Cardiac muscle cell (in vitro differentiated cells and primary cell): Measurements from ENCODE around the gene DACT1. TPM values are rescaled to one million over a fixed set of nuclear protein-coding genes. Genes with fewer than 3 reads are reported as not detected.
A peak's percentile ranks its signal among the peaks of the same experiment; 100 is the strongest.

ENCODE experiments used
- DNase-seq, 2 donors: peaks; one replicate each; pipeline versions ENCODE4 v3.0.0 to v3.0.0-alpha.2; 2010 to 2017; ENCODE audit warnings: low read depth in 1 of 2, low spot score in 1 of 2
- H3K27ac ChIP-seq: fragments of 200-600 bp; sonication (generic); 2 replicates; pipeline ENCODE4 v1.5.1; 2016
- H3K27me3 ChIP-seq: fragments of 200-600 bp; sonication (generic); 2 replicates; pipeline ENCODE4 v1.6.0; 2016; ENCODE audit warnings: control low read depth
- H3K36me3 ChIP-seq: fragments of 200-600 bp; sonication (generic); 2 replicates; pipeline ENCODE4 v1.5.1; 2016; ENCODE audit warnings: control low read depth
- H3K4me1 ChIP-seq: fragments of 200-600 bp; sonication (generic); 2 replicates; pipeline ENCODE4 v1.8.1; 2017; ENCODE audit warnings: low read depth, mild to moderate bottlenecking, mixed run types
- H3K4me3 ChIP-seq: fragments of 200-600 bp; sonication (generic); 2 replicates; pipeline ENCODE4 v1.5.1; 2016; ENCODE audit warnings: mild to moderate bottlenecking
- H3K9me3 ChIP-seq: fragments of 200-600 bp; sonication (generic); 2 replicates; pipeline ENCODE4 v1.5.1; 2017; ENCODE audit warnings: low read depth, mild to moderate bottlenecking, control low read depth
- CTCF ChIP-seq: IDR thresholded peaks from 2 replicates; pipeline ENCODE4 v1.5.1; 2012; ENCODE audit warnings: low read depth, mild to moderate bottlenecking, low read length
- polyA plus RNA-seq: library from polyadenylated mRNA; unstranded; fragments of >200 nt; fragmentation: Nextera tagmentation; extraction: Ambion mirVana; gene quantifications from 2 replicates; pipeline ENCODE4 v1.2.1, GENCODE V29; 2016
- total RNA-seq: library from RNA; depleted of rRNA; stranded (reverse); fragments of >200 nt; gene quantifications from 2 replicates; pipeline ENCODE4 v1.2.3, GENCODE V29; 2016

The DACT1 gene
- total and polyA plus RNA-seq, 2 experiments from 2014 or later, result 197 to 324 TPM

- Histone ChIP-seq H3K36me3 (no peaks in the 10 kb centered on the region), H3K27me3 (no peaks in the 10 kb centered on the region), H3K27ac (no peak overlapping the region), H3K9me3 (no peaks in the 10 kb centered on the region), H3K4me1 (peaks cover 63% of the 10 kb centered on the region), H3K4me3 (no peak overlapping the region)
- TF ChIP-seq CTCF, result no peak
- no peak for DNase-seq
Observed at GRCh38 chr14:58631732-58632131, 6.0 kb upstream of the DACT1 start.

- Histone ChIP-seq H3K27ac (peak overlapping the region; percentile 98), H3K4me3 (no peak overlapping the region), H3K9me3 (no peaks in the 10 kb centered on the region), H3K27me3 (no peaks in the 10 kb centered on the region), H3K36me3 (no peaks in the 10 kb centered on the region), H3K4me1 (peaks cover 52% of the 10 kb centered on the region)
- DNase-seq, result no peak
- no peak for TF ChIP-seq CTCF
Observed at GRCh38 chr14:58633831-58634230, 3.9 kb upstream of the DACT1 start.

- Histone ChIP-seq H3K27ac (peak overlapping the region; percentile 98), H3K9me3 (no peaks in the 10 kb centered on the region), H3K4me3 (peak overlapping the region; percentile 0), H3K36me3 (no peaks in the 10 kb centered on the region), H3K4me1 (peaks cover 45% of the 10 kb centered on the region), H3K27me3 (no peaks in the 10 kb centered on the region)
- DNase-seq, result no peak
- no peak for TF ChIP-seq CTCF
Observed at GRCh38 chr14:58634406-58635090, 3.2 kb upstream of the DACT1 start.

- peak overlapping the region; percentile 0 for H3K4me3 ChIP-seq
- H3K27me3 ChIP-seq, result no peaks in the 10 kb centered on the region
- H3K9me3 ChIP-seq, result no peaks in the 10 kb centered on the region
- TF ChIP-seq CTCF, result no peak
- no peaks in the 10 kb centered on the region for H3K36me3 ChIP-seq
- DNase-seq, result no peak
- H3K4me1 ChIP-seq, result peaks cover 44% of the 10 kb centered on the region
- H3K27ac ChIP-seq, result peak overlapping the region; percentile 98
Observed at GRCh38 chr14:58635091-58635830, 2.5 kb upstream of the DACT1 start.

GRCh38 chr14:58636129-58636528 is 1.6 kb upstream of the DACT1 start:
- TF ChIP-seq CTCF, result no peak
- no peak overlapping the region for H3K4me3 ChIP-seq
- peaks cover 41% of the 10 kb centered on the region for H3K4me1 ChIP-seq
- peak overlapping the region; percentile 98 for H3K27ac ChIP-seq
- H3K36me3 ChIP-seq, result peaks cover 4% of the 10 kb centered on the region
- no peaks in the 10 kb centered on the region for H3K9me3 ChIP-seq
- no peaks in the 10 kb centered on the region for H3K27me3 ChIP-seq
- no peak for DNase-seq
